K562 (cell line): ENCODE measurements around the gene C3orf80. TPM values are rescaled to one million over a fixed set of nuclear protein-coding genes. Genes with fewer than 3 reads are reported as not detected.
"Not testable (repeated sequence)": the region's sequence is repeated elsewhere in the genome, so short reads cannot be mapped to it uniquely, and the experiment has no call there.

ENCODE experiments used
- ATAC-seq: fragments of 200-7000 bp; cut with Tn5 transposase; 3 replicates; pipeline ENCODE4 v1.9.1; 2020; ENCODE audit warnings: moderate library complexity
- BruUV-seq: library from RNA; stranded (reverse); fragments of 400-500 nt; replicated peaks from 2 replicates; lab custom pipeline; 2021; lab: Mats Ljungman, UMichigan
- CTCF ChIA-PET: fragments of 300-600 bp; formaldehyde crosslinking; extraction: SDS; loops from one replicate; lab custom pipeline; 2021; ENCODE audit warnings: low intra/inter-chr PET ratio; lab: Yijun Ruan, JAX
- POLR2A ChIA-PET: fragments of 300-600, 350-650 bp; sonication (Branson Sonifier 250); formaldehyde crosslinking; extraction: SDS; loops from one replicate; lab custom pipeline; 2021; ENCODE audit warnings: antibody characterized with exemption, inconsistent platforms; lab: Yijun Ruan, JAX
- DNase-seq, 4 experiments: peaks; one replicate each; pipeline versions ENCODE4 v3.0.0 to v3.0.0-alpha.2; 2011 to 2018; ENCODE audit warnings: low spot score in 3 of 4, mixed read lengths in 3 of 4; ENCODE audit errors: extremely low read depth in 1 of 4
- FAIRE-seq: peaks from 2 replicates; lab custom pipeline; 2011; peaks lifted over from hg19 to GRCh38; lab: Jason Lieb, UNC
- H2AFZ ChIP-seq: 2 replicates; pipeline ENCODE4 v1.6.0; 2011; ENCODE audit warnings: low read depth, low read length, control low read depth, inconsistent platforms
- H3K27ac ChIP-seq: fragments of 200-600 bp; 3 replicates; pipeline ENCODE4 v1.8.0; 2011; ENCODE audit warnings: low read depth, mild to moderate bottlenecking, control low read depth, inconsistent platforms, low read length, moderate library complexity, mixed read lengths; ENCODE audit errors: extremely low read depth
- H3K27me3 ChIP-seq, 2 experiments: fragments of 300-600 bp in 1 of 2; 2 replicates in 1 of 2; 3 replicates in 1 of 2; pipeline versions ENCODE4 v1.6.0 to v1.8.0; 2011; ENCODE audit warnings: inconsistent platforms in 2 of 2, low read length in 2 of 2, mild to moderate bottlenecking in 1 of 2, mixed read lengths in 1 of 2, moderate library complexity in 1 of 2; ENCODE audit not compliant: control insufficient read depth in 2 of 2, insufficient read depth in 2 of 2
- H3K36me3 ChIP-seq: fragments of 300-600 bp; 3 replicates; pipeline ENCODE4 v1.8.0; 2011; ENCODE audit warnings: mild to moderate bottlenecking, low read length, inconsistent platforms; ENCODE audit not compliant: control insufficient read depth, insufficient read depth
- H3K4me1 ChIP-seq, 2 experiments: fragments of 200-600 bp in 1 of 2; replicated peaks in 1 of 2; 2 replicates in 1 of 2; 3 replicates in 1 of 2; pipeline versions ENCODE4 v1.5.1 to v1.8.0; 2011; ENCODE audit warnings: inconsistent platforms in 2 of 2, low read length in 2 of 2, mild to moderate bottlenecking in 1 of 2, mixed read lengths in 1 of 2, moderate library complexity in 1 of 2; ENCODE audit not compliant: control insufficient read depth in 2 of 2, insufficient read depth in 2 of 2
- H3K4me2 ChIP-seq: 2 replicates; pipeline ENCODE4 v1.6.1; 2011; ENCODE audit warnings: low read length, control low read depth, inconsistent platforms, mixed read lengths; ENCODE audit not compliant: insufficient read depth
- H3K4me3 ChIP-seq: fragments of 200-600 bp; sonication (generic), shearing (Covaris generic); 2 replicates; pipeline ENCODE4 v1.5.1; 2016; ENCODE audit warnings: control low read depth, inconsistent platforms
- H3K79me2 ChIP-seq: fragments of 200-600 bp; 3 replicates; pipeline ENCODE4 v1.8.0; 2011; ENCODE audit warnings: low read length, inconsistent platforms; ENCODE audit not compliant: control insufficient read depth, insufficient read depth
- H3K9ac ChIP-seq, 2 experiments: 2 replicates each; pipeline versions ENCODE4 v1.6.0 to v1.6.1; 2011; ENCODE audit warnings: low read depth in 2 of 2, low read length in 2 of 2, control low read depth in 1 of 2, inconsistent platforms in 1 of 2, mild to moderate bottlenecking in 1 of 2, mixed read lengths in 1 of 2; ENCODE audit not compliant: insufficient read depth in 1 of 2
- H3K9me1 ChIP-seq: one replicate; pipeline ENCODE4 v1.6.0; 2011; ENCODE audit warnings: inconsistent platforms, mild to moderate bottlenecking, low read length, moderate library complexity; ENCODE audit not compliant: control insufficient read depth, insufficient read depth
- H3K9me3 ChIP-seq: replicated peaks from 2 replicates; pipeline ENCODE4 v1.5.1; 2011; ENCODE audit warnings: low read depth, low read length, inconsistent platforms; ENCODE audit not compliant: control insufficient read depth, insufficient read depth
- H4K20me1 ChIP-seq: replicated peaks from 2 replicates; pipeline ENCODE4 v1.6.1; 2011; ENCODE audit warnings: low read length, inconsistent platforms, mixed read lengths; ENCODE audit not compliant: control insufficient read depth, insufficient read depth
- FOXK1 ChIP-seq: sonication (generic); formaldehyde crosslinking; IDR thresholded peaks from 2 replicates; pipeline ENCODE4 v1.8.0; 2022; ENCODE audit warnings: missing genetic modification reagents, mild to moderate bottlenecking, borderline replicate concordance
- KAT7 ChIP-seq: sonication (generic); formaldehyde crosslinking; IDR thresholded peaks from 2 replicates; pipeline ENCODE4 v1.8.0; 2022; ENCODE audit warnings: missing genetic modification reagents, mild to moderate bottlenecking, borderline replicate concordance
- NR0B1 ChIP-seq: fragments of 450-650 bp; IDR thresholded peaks from one replicate; pipeline ENCODE4 v1.6.1; 2018; ENCODE audit warnings: mild to moderate bottlenecking, moderate library complexity; ENCODE audit not compliant: partially characterized antibody
- NR1H2 ChIP-seq: sonication (generic); formaldehyde crosslinking; IDR thresholded peaks from 2 replicates; pipeline ENCODE4 v1.4.0; 2020; ENCODE audit warnings: mild to moderate bottlenecking, missing genetic modification reagents
- PHB ChIP-seq: fragments of 250-450 bp; sonication (Bioruptor Pico); IDR thresholded peaks from 2 replicates; pipeline ENCODE4 v1.5.0; 2021
- SMARCB1 ChIP-seq: IDR thresholded peaks from 2 replicates; pipeline ENCODE4 v1.6.1; 2011; ENCODE audit warnings: improper control_type of control experiment, low read depth; ENCODE audit not compliant: insufficient read length
- STAT6 ChIP-seq: sonication (generic); formaldehyde crosslinking; IDR thresholded peaks from 2 replicates; pipeline ENCODE4 v1.8.1; 2023; ENCODE audit warnings: mild to moderate bottlenecking, missing genetic modification reagents
- ZNF316 ChIP-seq: fragments of 450-650 bp; IDR thresholded peaks from 2 replicates; pipeline ENCODE4 v1.6.1; 2016
- ZNF57 ChIP-seq: fragments of 450-650 bp; formaldehyde crosslinking; IDR thresholded peaks from 2 replicates; pipeline ENCODE4 v1.4.0; 2020; ENCODE audit warnings: mild to moderate bottlenecking, moderate library complexity
- ZSCAN32 ChIP-seq: fragments of 450-650 bp; formaldehyde crosslinking; IDR thresholded peaks from 2 replicates; pipeline ENCODE4 v1.4.0; 2020; ENCODE audit warnings: mild to moderate bottlenecking, moderate library complexity
- WGBS: fragments of 100-300 bp; shearing (Covaris generic); methylation state at CpG from one replicate; pipeline ENCODE4 v1.1.6; 2016; ENCODE audit warnings: low coverage, mixed read lengths; ENCODE audit not compliant: insufficient coverage; ENCODE audit errors: missing lambda C conversion rate; 5-methylcytosine and 5-hydroxymethylcytosine counted together
- in situ Hi-C: fragments of 300-500 bp; cut with MboI; formaldehyde crosslinking; loops from 4 replicates; pipeline ENCODE4 v1.15.0; 2018; ENCODE audit warnings: inconsistent platforms, mixed read lengths
- intact Hi-C: fragments of 100-400 bp; cut with micrococcal nuclease; formaldehyde crosslinking; loops from 2 replicates; pipeline ENCODE4 v1.14.2; 2022
- polyA plus RNA-seq, 8 experiments: library from polyadenylated mRNA; depleted of rRNA in 4 of 8; stranded (reverse) in 5 of 8; unstranded in 3 of 8; fragments of >200 nt; fragmentation: Nextera tagmentation in 2 of 8; fragmentation: Illumina TruSeq in 1 of 8; extraction: Ambion mirVana in 2 of 8; extraction: Trizol in 1 of 8; gene quantifications; 2 replicates each; pipeline versions ENCODE4 v1.2.1 to v1.2.3, GENCODE V29; 2011 to 2014; ENCODE audit warnings: inconsistent platforms in 1 of 8, missing spikeins in 1 of 8
- total RNA-seq, 7 experiments: library from RNA; depleted of rRNA in 6 of 7; stranded (reverse); fragments of >200 nt in 6 of 7; fragmentation: Illumina TruSeq in 2 of 7; extraction: Trizol in 2 of 7; gene quantifications; 2 replicates each; pipeline versions ENCODE4 v1.2.1 to v1.2.3, GENCODE V29; 2011 to 2021; ENCODE audit warnings: low replicate concordance in 1 of 7
- TF ChIP-seq, protein P1 (sequence below): sonication (generic); formaldehyde crosslinking; IDR thresholded peaks from 2 replicates; pipeline ENCODE4 v1.9.0; 2022; ENCODE audit warnings: mild to moderate bottlenecking, missing genetic modification reagents

C3orf80 gene
- total and polyA plus RNA-seq, 9 of the 15 experiments (the other 6 are each of a cell fraction or from before 2014, with no cell fraction given) = 0.03 to 0.75 (median 0.07) TPM

- POLR2A ChIA-PET, H3K27ac ChIP-seq, in situ Hi-C loops, H3K36me3 ChIP-seq, H3K79me2 ChIP-seq, H3K9ac ChIP-seq, CTCF ChIA-PET, H3K9me3 ChIP-seq, H3K4me2 ChIP-seq, H3K4me3 ChIP-seq, H3K27me3 ChIP-seq, H3K9me1 ChIP-seq, BruUV-seq, H2AFZ ChIP-seq, ATAC-seq, intact Hi-C loops, FAIRE-seq, H4K20me1 ChIP-seq, DNase-seq, H3K4me1 ChIP-seq: not testable (repeated sequence)
- WGBS = 0% methylated on average over 2 of the region's 4 CpGs
Observed at GRCh38 chr3:160179403-160179802, 45.8 kb upstream of the C3orf80 start.

- H3K4me3 ChIP-seq = no peak overlapping the region
- no peak overlapping the region for H3K9ac ChIP-seq
- H3K27ac ChIP-seq = no peak overlapping the region
- intact Hi-C loops (no loop called here), in situ Hi-C loops (no loop called here)
- no peak for FAIRE-seq
- no peak for ATAC-seq
- 0% methylated on average over 2 of the region's 2 CpGs for WGBS
- ChIA-PET POLR2A (no interaction called here), CTCF (no interaction called here)
- H3K4me1 ChIP-seq = no peaks in the 10 kb centered on the region
- H3K9me1 ChIP-seq = no peaks in the 10 kb centered on the region
- peaks cover 4 to 7% of the 10 kb centered on the region in 2 experiments; a peak in 2 of 5 replicates for H3K27me3 ChIP-seq
- H3K4me2 ChIP-seq = no peak overlapping the region
- no peak overlapping the region for H2AFZ ChIP-seq
- no peaks in the 10 kb centered on the region for H3K79me2 ChIP-seq
- no TSS peak for BruUV-seq
- H3K36me3 ChIP-seq = no peaks in the 10 kb centered on the region
- DNase-seq = no peak
- H4K20me1 ChIP-seq = no peaks in the 10 kb centered on the region
- H3K9me3 ChIP-seq = no peaks in the 10 kb centered on the region
- TF ChIP-seq ZNF316 = no peak
- TF ChIP-seq NR1H2 (CRISPR knock-in tag) = no peak
- TF ChIP-seq ZNF57 (CRISPR knock-in tag) = no peak
- TF ChIP-seq STAT6 (CRISPR knock-in tag) = no peak
- no peak for TF ChIP-seq SMARCB1
- no peak for TF ChIP-seq PHB (CRISPR knock-in tag)
- no peak for TF ChIP-seq FOXK1
- TF ChIP-seq, protein P1, sequence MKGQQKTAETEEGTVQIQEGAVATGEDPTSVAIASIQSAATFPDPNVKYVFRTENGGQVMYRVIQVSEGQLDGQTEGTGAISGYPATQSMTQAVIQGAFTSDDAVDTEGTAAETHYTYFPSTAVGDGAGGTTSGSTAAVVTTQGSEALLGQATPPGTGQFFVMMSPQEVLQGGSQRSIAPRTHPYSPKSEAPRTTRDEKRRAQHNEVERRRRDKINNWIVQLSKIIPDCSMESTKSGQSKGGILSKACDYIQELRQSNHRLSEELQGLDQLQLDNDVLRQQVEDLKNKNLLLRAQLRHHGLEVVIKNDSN = no peak
- no peak for TF ChIP-seq NR0B1
- no peak for TF ChIP-seq KAT7
- no peak for TF ChIP-seq ZSCAN32 (CRISPR knock-in tag)
Observed at GRCh38 chr3:160179906-160180305, 45.3 kb upstream of the C3orf80 start.
